Testis (tissue), 2 donors: Measurements from ENCODE around the gene ST6GALNAC6.

Source experiments
- CTCF ChIP-seq, 3 experiments: fragments of 450-650 bp in 2 of 3; fragments of 200-600 bp in 1 of 3; sonication (generic) in 1 of 3; IDR thresholded peaks; one replicate each; pipeline ENCODE4 v1.5.1; 2016 to 2019; ENCODE audit warnings: antibody characterized with exemption in 3 of 3, mild to moderate bottlenecking in 2 of 3, moderate library complexity in 1 of 3
- POLR2A ChIP-seq: fragments of 450-650 bp; IDR thresholded peaks from one replicate; pipeline ENCODE4 v1.6.1; 2017; ENCODE audit warnings: antibody characterized with exemption, mild to moderate bottlenecking, moderate library complexity

- TF ChIP-seq POLR2A (no peak), CTCF (IDR thresholded peaks at IDR 0.05) (no peak)
Observed at GRCh38 chr9:127844821-127845359, 54.5 kb downstream of the ST6GALNAC6 start.
